22Rv1 (cell line): ENCODE results near the gene PTGES.
"Not testable (repeated sequence)": the region's sequence is repeated elsewhere in the genome, so short reads cannot be mapped to it uniquely, and the experiment has no call there.

Experiments used
- CTCF ChIP-seq: fragments of 450-650 bp; IDR thresholded peaks from 2 replicates; pipeline ENCODE4 v1.5.1; 2017; ENCODE audit warnings: mild to moderate bottlenecking
- ZFX ChIP-seq: fragments of 450-650 bp; IDR thresholded peaks from 2 replicates; pipeline ENCODE4 v1.6.1; 2017; ENCODE audit warnings: antibody characterized with exemption, borderline replicate concordance

- TF ChIP-seq CTCF, ZFX: not testable (repeated sequence)
Observed at GRCh38 chr9:129776096-129776495, 23.3 kb upstream of the PTGES start.
